MM.1S (cell line): ENCODE measurements around the gene ACSL1.

ENCODE experiments used
- DNase-seq: peaks from one replicate; pipeline ENCODE4 v3.0.0-alpha.2; 2015
- H2AFZ ChIP-seq: fragments of 300-600 bp; sonication (generic); 2 replicates; pipeline ENCODE4 v1.6.0; 2016; ENCODE audit warnings: antibody characterized with exemption, low read length
- H3F3A ChIP-seq: fragments of 300-600 bp; sonication (generic); 2 replicates; pipeline ENCODE4 v1.6.1; 2016; ENCODE audit warnings: mild to moderate bottlenecking, antibody characterized with exemption, low read length, moderate library complexity, mixed read lengths; ENCODE audit not compliant: insufficient read depth
- H3K27ac ChIP-seq: fragments of 300-600 bp; sonication (generic); 2 replicates; pipeline ENCODE4 v1.5.1; 2016; ENCODE audit warnings: mild to moderate bottlenecking, low read length
- H3K27me3 ChIP-seq: fragments of 300-600 bp; sonication (generic); replicated peaks from 2 replicates; pipeline ENCODE4 v1.6.0; 2016; ENCODE audit warnings: low read length; ENCODE audit not compliant: insufficient read depth
- H3K36me3 ChIP-seq: fragments of 300-600 bp; sonication (generic); replicated peaks from 2 replicates; pipeline ENCODE4 v1.6.1; 2016; ENCODE audit warnings: mild to moderate bottlenecking, low read length, mixed read lengths; ENCODE audit not compliant: insufficient read depth
- H3K4me1 ChIP-seq: fragments of 300-600 bp; sonication (generic); 2 replicates; pipeline ENCODE4 v1.6.1; 2016; ENCODE audit warnings: low read length, mixed read lengths
- H3K4me2 ChIP-seq: fragments of 300-600 bp; sonication (generic); 2 replicates; pipeline ENCODE4 v1.6.0; 2016; ENCODE audit warnings: low read depth, low read length
- H3K4me3 ChIP-seq: fragments of 300-600 bp; sonication (generic); 2 replicates; pipeline ENCODE4 v1.5.1; 2016; ENCODE audit warnings: low read length, mixed read lengths
- H3K79me2 ChIP-seq: fragments of 300-600 bp; sonication (generic); 2 replicates; pipeline ENCODE4 v1.6.1; 2016; ENCODE audit warnings: mixed run types, low read length, mixed read lengths
- H3K9ac ChIP-seq: fragments of 300-600 bp; sonication (generic); 2 replicates; pipeline ENCODE4 v1.6.1; 2016; ENCODE audit warnings: low read length, mixed read lengths
- H3K9me2 ChIP-seq: fragments of 300-600 bp; sonication (generic); replicated peaks from 2 replicates; pipeline ENCODE4 v1.6.1; 2016; ENCODE audit warnings: mild to moderate bottlenecking, low read length, mixed read lengths; ENCODE audit not compliant: insufficient read depth
- H3K9me3 ChIP-seq: fragments of 300-600 bp; sonication (generic); replicated peaks from 2 replicates; pipeline ENCODE4 v1.6.1; 2016; ENCODE audit warnings: mild to moderate bottlenecking, low read length, mixed read lengths; ENCODE audit not compliant: insufficient read depth
- H4K20me1 ChIP-seq: fragments of 300-600 bp; sonication (generic); 2 replicates; pipeline ENCODE4 v1.6.1; 2016; ENCODE audit warnings: mild to moderate bottlenecking, low read length, moderate library complexity, mixed read lengths; ENCODE audit not compliant: insufficient read depth
- CTCF ChIP-seq: fragments of 300-600 bp; sonication (generic); IDR thresholded peaks from 2 replicates; pipeline ENCODE4 v1.5.1; 2016; ENCODE audit warnings: antibody characterized with exemption, low read length, mixed read lengths
- EZH2 ChIP-seq: fragments of 300-600 bp; sonication (generic); optimal IDR thresholded peaks from 2 replicates; pipeline ENCODE3; 2017; ENCODE audit warnings: low read depth, mild to moderate bottlenecking, antibody characterized with exemption, low read length, mixed read lengths
- EZH2phosphoT487 ChIP-seq: fragments of 300-600 bp; sonication (generic); IDR thresholded peaks from 2 replicates; pipeline ENCODE4 v1.6.1; 2018; ENCODE audit warnings: antibody characterized with exemption, low read length

The ACSL1 gene

GRCh38 chr4:184757810-184758209 lies 68.0 kb downstream of the ACSL1 start:
- H3K9me3 ChIP-seq, result no peaks in the 10 kb centered on the region
- no peaks in the 10 kb centered on the region for H3K9me2 ChIP-seq
- H3K4me2 ChIP-seq, result no peak overlapping the region
- no peaks in the 10 kb centered on the region for H3K79me2 ChIP-seq
- H3K4me3 ChIP-seq, result no peak overlapping the region
- TF ChIP-seq EZH2phosphoT487, result no peak
- TF ChIP-seq CTCF, result no peak
- no peak for TF ChIP-seq EZH2
- no peaks in the 10 kb centered on the region for H3K27me3 ChIP-seq
- H2AFZ ChIP-seq, result no peak overlapping the region
- no peaks in the 10 kb centered on the region for H4K20me1 ChIP-seq
- no peaks in the 10 kb centered on the region for H3K36me3 ChIP-seq
- H3F3A ChIP-seq, result no peaks in the 10 kb centered on the region
- DNase-seq, result no peak
- peaks cover 6% of the 10 kb centered on the region; the same call in 1 of the 2 replicates for H3K4me1 ChIP-seq
- no peak overlapping the region for H3K9ac ChIP-seq
- no peak overlapping the region for H3K27ac ChIP-seq

GRCh38 chr4:184756399-184756798 lies 69.4 kb downstream of the ACSL1 start:
- Histone ChIP-seq H3K4me1 (no peaks in the 10 kb centered on the region), H2AFZ (no peak overlapping the region), H3K79me2 (no peaks in the 10 kb centered on the region), H3K27ac (no peak overlapping the region), H3K4me3 (no peak overlapping the region), H3K4me2 (no peak overlapping the region), H3K9ac (no peak overlapping the region), H4K20me1 (no peaks in the 10 kb centered on the region), H3K36me3 (no peaks in the 10 kb centered on the region), H3F3A (no peaks in the 10 kb centered on the region), H3K9me3 (no peaks in the 10 kb centered on the region), H3K27me3 (no peaks in the 10 kb centered on the region), H3K9me2 (no peaks in the 10 kb centered on the region)
- DNase-seq, result no peak
- TF ChIP-seq EZH2phosphoT487 (no peak), EZH2 (no peak), CTCF (no peak)

GRCh38 chr4:184755278-184755677 lies 70.5 kb downstream of the ACSL1 start:
- Histone ChIP-seq H3F3A (no peaks in the 10 kb centered on the region), H3K9me2 (no peaks in the 10 kb centered on the region), H3K79me2 (no peaks in the 10 kb centered on the region), H3K4me1 (no peaks in the 10 kb centered on the region), H3K9ac (no peak overlapping the region), H4K20me1 (no peaks in the 10 kb centered on the region), H3K4me2 (no peak overlapping the region), H2AFZ (no peak overlapping the region), H3K27me3 (no peaks in the 10 kb centered on the region), H3K9me3 (no peaks in the 10 kb centered on the region), H3K4me3 (no peak overlapping the region), H3K36me3 (no peaks in the 10 kb centered on the region), H3K27ac (no peak overlapping the region)
- TF ChIP-seq CTCF (no peak), EZH2 (no peak), EZH2phosphoT487 (no peak)
- DNase-seq, result no peak
